ENCODE measurements around the gene GLIS1. TPM values are rescaled to one million over a fixed set of nuclear protein-coding genes. Genes with fewer than 3 reads are reported as not detected.

Gene GLIS1
- total RNA-seq, 2 experiments from 2014 or later, result not detected

DNA sequence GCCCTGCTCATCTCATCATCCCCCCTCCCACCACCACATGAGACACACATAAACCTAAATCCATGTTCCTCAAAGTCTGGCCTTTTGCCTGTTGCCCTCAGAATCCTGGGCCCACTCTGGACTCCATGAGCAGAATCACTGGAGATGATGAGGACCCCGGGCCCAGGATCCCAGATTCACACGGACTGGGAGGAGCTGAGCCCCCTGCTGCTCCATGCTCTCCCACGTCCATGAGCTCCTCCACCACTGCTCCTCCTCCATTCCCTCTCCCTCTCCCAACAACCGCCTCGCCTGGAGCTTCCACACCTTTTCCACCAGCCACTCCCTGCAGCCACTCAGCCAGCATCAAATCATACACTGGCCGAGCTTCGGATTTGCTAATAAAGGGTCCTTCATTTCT is 47.6 kb downstream of the GLIS1 start:
- Mint-ChIP-seq H3K4me1 (no peaks in the 10 kb centered on the region), H3K27ac (no peak overlapping the region), H3K9me3 (ENCODE audit: low read depth) (no peaks in the 10 kb centered on the region), H3K27me3 (peaks cover 5% of the 10 kb centered on the region), H3K36me3 (no peaks in the 10 kb centered on the region), H3K4me3 (no peak overlapping the region)
- ATAC-seq (no peak), DNase-seq (no peak)
- CTCF ChIA-PET, result interaction anchor here (0.8 kb wide), 1 partner anchor 298 kb away, joined by 3 read pairs; no protein-coding TSS in a partner anchor

DNA sequence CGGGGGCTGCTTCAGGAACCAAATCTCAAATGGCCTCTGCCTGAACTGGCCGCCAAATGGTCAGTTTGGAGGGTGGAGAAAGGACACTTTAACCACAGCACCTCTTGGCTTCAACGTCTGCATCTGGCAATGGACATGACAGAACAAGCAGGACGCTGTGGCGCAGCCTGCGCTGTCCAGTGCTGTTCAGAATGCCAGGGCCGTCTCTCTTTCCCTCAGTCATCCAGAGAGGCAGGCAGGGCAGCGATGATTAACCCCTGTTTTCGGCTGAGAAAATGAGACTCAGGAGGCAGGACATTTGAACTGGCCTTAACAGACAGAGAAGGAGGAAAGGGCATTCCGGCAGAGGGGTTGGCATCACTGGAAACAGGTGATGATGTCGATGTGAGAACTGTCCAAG is 48.6 kb downstream of the GLIS1 start:
- H3K4me3 Mint-ChIP-seq, result no peak overlapping the region
- no peak for DNase-seq
- no peak overlapping the region for H3K27ac Mint-ChIP-seq

GRCh38 chr1:53689736-53690326 is 49.1 kb downstream of the GLIS1 start:
- H3K27ac Mint-ChIP-seq, result no peak overlapping the region
- H3K4me3 Mint-ChIP-seq, result no peak overlapping the region
- CTCF ChIA-PET, result no interaction called here
- no peak for DNase-seq
- ATAC-seq, result no peak
- H3K27me3 Mint-ChIP-seq, result peaks cover 15% of the 10 kb centered on the region
- H3K9me3 Mint-ChIP-seq (ENCODE audit: low read depth), result no peaks in the 10 kb centered on the region
- no peaks in the 10 kb centered on the region for H3K36me3 Mint-ChIP-seq
- no peaks in the 10 kb centered on the region for H3K4me1 Mint-ChIP-seq

More for the DNA sequence above, 48.6 kb downstream of the GLIS1 start:
- CTCF ChIA-PET, result no interaction called here
- H3K27me3 Mint-ChIP-seq, result peaks cover 13% of the 10 kb centered on the region
- H3K4me1 Mint-ChIP-seq, result no peaks in the 10 kb centered on the region
- ATAC-seq, result no peak
- H3K9me3 Mint-ChIP-seq (ENCODE audit: low read depth), result no peaks in the 10 kb centered on the region
- no peaks in the 10 kb centered on the region for H3K36me3 Mint-ChIP-seq

- peaks cover 17% of the 10 kb centered on the region for H3K27me3 Mint-ChIP-seq
- CTCF ChIA-PET, result no interaction called here
- no peaks in the 10 kb centered on the region for H3K36me3 Mint-ChIP-seq
- no peaks in the 10 kb centered on the region for H3K9me3 Mint-ChIP-seq (ENCODE audit: low read depth)
- ATAC-seq (no peak), DNase-seq (no peak)
- no peak overlapping the region for H3K4me3 Mint-ChIP-seq
- H3K27ac Mint-ChIP-seq, result no peak overlapping the region
- no peaks in the 10 kb centered on the region for H3K4me1 Mint-ChIP-seq
These were observed 49.7 kb downstream of the GLIS1 start for GRCh38 chr1:53689223-53689622.

DNA sequence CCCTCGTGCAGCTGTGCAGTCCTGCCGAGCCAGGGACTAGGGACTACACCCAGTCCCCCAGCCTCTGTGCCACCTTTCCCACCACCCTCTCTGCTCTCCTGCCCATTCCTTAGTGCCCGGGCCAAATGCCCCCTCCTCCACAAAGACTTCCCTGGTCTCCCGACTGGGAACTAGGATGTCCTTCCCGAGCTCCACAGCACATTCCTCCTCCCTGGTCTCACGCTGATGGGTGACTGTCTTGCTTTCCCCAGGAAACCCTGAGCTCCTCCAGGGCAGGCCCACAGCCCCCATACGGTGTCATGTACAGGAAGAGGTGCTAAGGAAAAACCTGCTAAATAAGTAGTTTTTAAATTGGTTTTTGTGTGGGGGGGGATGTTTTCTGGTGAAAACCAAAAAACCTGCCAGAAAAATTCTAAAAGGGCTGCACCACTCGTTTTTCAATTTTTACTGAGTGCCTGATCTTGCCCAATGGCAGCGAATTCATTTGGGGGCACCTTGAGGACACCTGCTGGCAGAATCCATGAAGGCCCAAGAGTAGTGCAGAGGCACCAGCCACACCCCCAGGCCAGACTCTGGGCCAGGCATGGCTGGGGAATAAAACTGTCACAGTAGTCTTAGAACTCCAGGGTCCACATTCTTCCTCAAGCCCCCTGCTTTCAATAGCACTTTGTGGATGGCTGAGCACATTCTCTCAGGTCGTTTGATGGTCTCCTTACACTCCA is 50.4 kb downstream of the GLIS1 start:
- no peaks in the 10 kb centered on the region for H3K4me1 Mint-ChIP-seq
- H3K27me3 Mint-ChIP-seq, result peaks cover 17% of the 10 kb centered on the region
- no peaks in the 10 kb centered on the region for H3K36me3 Mint-ChIP-seq
- H3K27ac Mint-ChIP-seq, result no peak overlapping the region
- CTCF ChIA-PET, result no interaction called here
- H3K4me3 Mint-ChIP-seq, result no peak overlapping the region
- ATAC-seq (peak; percentile 53), DNase-seq (no peak)
- H3K9me3 Mint-ChIP-seq (ENCODE audit: low read depth), result no peaks in the 10 kb centered on the region

DNA sequence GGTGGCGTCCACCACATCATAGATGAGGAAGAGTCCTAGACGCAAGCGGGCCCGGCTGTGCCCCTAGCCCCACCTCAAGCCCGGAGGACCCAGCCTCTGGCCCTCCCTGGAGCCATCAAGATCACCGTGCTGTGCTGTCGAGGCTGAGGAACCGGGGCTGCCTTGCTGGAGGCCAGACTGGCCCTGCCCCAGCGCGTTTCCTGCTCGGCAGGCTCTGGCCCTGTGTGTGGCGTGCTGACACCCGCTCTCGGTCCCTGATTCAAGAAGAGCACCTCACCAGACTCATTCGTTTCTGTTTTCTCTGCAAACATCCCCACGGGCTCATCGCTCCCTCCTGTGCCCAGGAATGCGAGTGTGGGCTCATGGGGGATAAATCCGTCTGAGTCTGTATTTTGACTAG is 51.1 kb downstream of the GLIS1 start:
- Mint-ChIP-seq H3K36me3 (no peaks in the 10 kb centered on the region), H3K9me3 (ENCODE audit: low read depth) (no peaks in the 10 kb centered on the region), H3K4me1 (no peaks in the 10 kb centered on the region), H3K27me3 (peaks cover 17% of the 10 kb centered on the region), H3K27ac (no peak overlapping the region), H3K4me3 (no peak overlapping the region)
- ATAC-seq, result no peak
- DNase-seq, result no peak
- CTCF ChIA-PET, result no interaction called here

- no peaks in the 10 kb centered on the region for H3K36me3 Mint-ChIP-seq
- no peak overlapping the region for H3K27ac Mint-ChIP-seq
- H3K9me3 Mint-ChIP-seq (ENCODE audit: low read depth), result no peaks in the 10 kb centered on the region
- CTCF ChIA-PET, result no interaction called here
- no peaks in the 10 kb centered on the region for H3K4me1 Mint-ChIP-seq
- H3K27me3 Mint-ChIP-seq, result peaks cover 22% of the 10 kb centered on the region
- no peak overlapping the region for H3K4me3 Mint-ChIP-seq
- DNase-seq, result no peak
- no peak for ATAC-seq
These were observed 51.5 kb downstream of the GLIS1 start for GRCh38 chr1:53687426-53687825.

GRCh38 chr1:53686965-53687267 is 52.0 kb downstream of the GLIS1 start:
- Mint-ChIP-seq H3K27ac (no peak overlapping the region), H3K9me3 (ENCODE audit: low read depth) (no peaks in the 10 kb centered on the region), H3K4me1 (peaks cover 3% of the 10 kb centered on the region), H3K36me3 (no peaks in the 10 kb centered on the region), H3K27me3 (peaks cover 26% of the 10 kb centered on the region), H3K4me3 (no peak overlapping the region)
- ATAC-seq (no peak), DNase-seq (no peak)
- CTCF ChIA-PET, result no interaction called here

- H3K27me3 Mint-ChIP-seq, result peaks cover 24% of the 10 kb centered on the region
- DNase-seq (no peak), ATAC-seq (no peak)
- peaks cover 5% of the 10 kb centered on the region for H3K4me1 Mint-ChIP-seq
- CTCF ChIA-PET, result no interaction called here
- no peaks in the 10 kb centered on the region for H3K9me3 Mint-ChIP-seq (ENCODE audit: low read depth)
- H3K36me3 Mint-ChIP-seq, result no peaks in the 10 kb centered on the region
- no peak overlapping the region for H3K27ac Mint-ChIP-seq
- no peak overlapping the region for H3K4me3 Mint-ChIP-seq
These were observed 52.6 kb downstream of the GLIS1 start for GRCh38 chr1:53686091-53686964.

GRCh38 chr1:53685272-53686051 is 53.5 kb downstream of the GLIS1 start:
- Mint-ChIP-seq H3K4me1 (peaks cover 5% of the 10 kb centered on the region), H3K9me3 (ENCODE audit: low read depth) (no peaks in the 10 kb centered on the region), H3K4me3 (no peak overlapping the region), H3K36me3 (no peaks in the 10 kb centered on the region), H3K27me3 (peaks cover 28% of the 10 kb centered on the region), H3K27ac (no peak overlapping the region)
- ATAC-seq (no peak), DNase-seq (no peak)
- CTCF ChIA-PET, result no interaction called here

DNA sequence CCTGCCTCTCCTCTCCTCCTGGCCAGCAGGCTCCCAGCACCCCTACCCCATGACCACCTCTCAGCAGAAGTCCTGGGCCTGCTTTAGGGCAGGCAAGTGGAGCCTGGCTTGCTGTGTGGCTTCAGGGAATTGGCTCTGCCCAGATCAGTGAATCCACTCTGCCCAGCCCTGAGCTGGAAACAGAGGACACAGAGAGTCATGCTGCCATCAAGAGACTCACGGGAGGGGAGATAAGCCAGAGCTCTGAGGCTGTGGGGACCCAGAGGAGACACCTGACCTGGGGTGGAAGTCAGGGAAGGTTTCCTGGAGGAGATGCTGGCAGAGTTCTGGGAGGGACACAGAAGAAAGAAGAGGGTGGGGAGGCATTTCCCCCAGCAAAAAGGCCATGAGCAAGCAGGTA is 54.2 kb downstream of the GLIS1 start:
- Mint-ChIP-seq H3K4me3 (no peak overlapping the region), H3K4me1 (peaks cover 5% of the 10 kb centered on the region), H3K9me3 (ENCODE audit: low read depth) (no peaks in the 10 kb centered on the region), H3K27ac (no peak overlapping the region), H3K27me3 (peaks cover 29% of the 10 kb centered on the region), H3K36me3 (no peaks in the 10 kb centered on the region)
- ATAC-seq, result no peak
- DNase-seq, result no peak
- CTCF ChIA-PET, result no interaction called here

DNA sequence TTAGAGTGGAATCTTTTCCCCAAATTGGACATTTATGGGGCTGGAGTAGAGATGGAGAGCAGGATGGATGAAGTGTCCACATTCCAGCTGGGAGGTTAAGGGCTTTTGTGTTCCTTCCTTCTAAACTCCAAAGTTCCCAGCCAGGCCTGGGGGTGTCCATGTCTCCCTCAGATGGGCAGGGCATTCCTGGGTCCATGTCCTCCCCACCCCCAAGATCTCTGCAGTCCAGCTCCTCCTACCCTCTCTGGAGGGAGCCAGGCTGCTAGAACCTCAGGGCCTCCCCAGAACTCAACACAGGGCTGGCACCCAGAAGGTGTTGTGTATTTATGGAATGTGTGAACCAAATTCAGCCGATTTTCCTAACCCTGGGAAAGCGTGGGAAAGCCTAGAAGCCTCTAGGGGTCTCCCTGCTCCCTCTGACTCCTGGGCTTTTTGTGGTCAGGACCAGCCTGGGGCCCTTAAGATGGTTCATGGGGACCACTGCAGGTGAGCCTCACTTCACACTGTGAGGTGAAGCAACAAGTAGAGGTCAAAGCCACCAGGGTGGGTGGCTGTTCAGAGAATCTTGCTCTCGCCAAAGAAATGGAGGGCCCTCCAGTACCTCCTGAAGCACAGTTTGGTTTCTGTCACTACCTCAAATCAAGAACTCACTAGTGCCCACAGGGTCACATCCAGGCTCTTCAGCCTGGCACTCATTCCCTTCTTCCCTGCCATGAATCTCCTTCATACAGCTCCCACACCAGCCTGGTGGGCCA is 54.8 kb downstream of the GLIS1 start:
- no peaks in the 10 kb centered on the region for H3K9me3 Mint-ChIP-seq (ENCODE audit: low read depth)
- ATAC-seq, result no peak
- H3K4me1 Mint-ChIP-seq, result peaks cover 5% of the 10 kb centered on the region
- peaks cover 29% of the 10 kb centered on the region for H3K27me3 Mint-ChIP-seq
- CTCF ChIA-PET, result no interaction called here
- H3K27ac Mint-ChIP-seq, result no peak overlapping the region
- H3K4me3 Mint-ChIP-seq, result no peak overlapping the region
- no peak for DNase-seq
- H3K36me3 Mint-ChIP-seq, result no peaks in the 10 kb centered on the region

DNA sequence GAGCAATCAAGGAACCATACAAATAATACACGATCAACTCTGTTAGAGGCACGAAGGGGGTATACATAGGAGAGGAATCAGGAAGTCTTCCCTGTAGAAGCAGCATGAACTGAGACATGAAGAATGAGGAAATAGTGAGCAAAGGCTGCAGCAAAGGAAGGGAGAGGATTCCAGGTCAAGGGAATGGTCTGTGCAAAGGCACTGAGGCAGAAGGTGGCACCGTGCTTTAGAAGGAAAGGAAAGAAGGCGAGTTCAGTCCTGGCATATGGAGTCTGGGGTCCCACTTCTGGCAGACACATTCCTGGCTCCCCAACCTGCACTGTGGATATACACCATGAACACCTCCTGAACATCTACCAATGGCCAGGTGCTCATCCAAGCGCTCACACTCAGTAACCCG is 56.1 kb downstream of the GLIS1 start:
- peaks cover 29% of the 10 kb centered on the region for H3K27me3 Mint-ChIP-seq
- no peak overlapping the region for H3K27ac Mint-ChIP-seq
- CTCF ChIA-PET, result interaction anchor here (1.0 to 1.8 kb wide), 3 partner anchors 197 to 235 kb away, joined by 3 to 7 read pairs (median 4); no protein-coding TSS in a partner anchor
- H3K4me1 Mint-ChIP-seq, result peaks cover 5% of the 10 kb centered on the region
- no peaks in the 10 kb centered on the region for H3K36me3 Mint-ChIP-seq
- no peak for ATAC-seq
- DNase-seq, result no peak
- H3K4me3 Mint-ChIP-seq, result no peak overlapping the region
- no peaks in the 10 kb centered on the region for H3K9me3 Mint-ChIP-seq (ENCODE audit: low read depth)
